Measurements from ENCODE around the gene SNRPD1. TPM values are rescaled to one million over a fixed set of nuclear protein-coding genes. Genes with fewer than 3 reads are reported as not detected.

SNRPD1 gene
- total RNA-seq, 4 donors from 2014 or later, result 4.7 to 16.9 (median 14.1) TPM

- Histone ChIP-seq H3K27me3 (no peaks in the 10 kb centered on the region), H3K4me3 (no peak overlapping the region), H3K36me3 (peaks cover 0 to 22% of the 10 kb centered on the region in 2 donors), H3K27ac (no peak overlapping the region), H3K4me1 (no peaks in the 10 kb centered on the region), H3K9me3 (no peaks in the 10 kb centered on the region)
- DNase-seq, result no peak
- TF ChIP-seq POLR2A (IDR thresholded peaks at IDR 0.05) (no peak), CTCF (IDR thresholded peaks at IDR 0.05 in 4 of 5, conservative IDR thresholded peaks at IDR 0.05 in 1 of 5) (no peak)
- no peak for ATAC-seq
- in situ Hi-C loops (cut with MboI; ENCODE audit: low sequenced_read_pairs in 4 of 4), result no loop called here
- intact Hi-C loops (cut with DNase I; ENCODE audit: low total_unique reads), result no loop called here
Measured at GRCh38 chr18:21656402-21656801, 44.3 kb downstream of the SNRPD1 start.

- Histone ChIP-seq H3K36me3 (peaks cover 0 to 22% of the 10 kb centered on the region in 2 donors), H3K4me1 (no peaks in the 10 kb centered on the region), H3K27me3 (no peaks in the 10 kb centered on the region), H3K27ac (no peak overlapping the region), H3K9me3 (no peaks in the 10 kb centered on the region), H3K4me3 (no peak overlapping the region)
- no peak for ATAC-seq
- TF ChIP-seq POLR2A (IDR thresholded peaks at IDR 0.05) (no peak), CTCF (IDR thresholded peaks at IDR 0.05 in 4 of 5, conservative IDR thresholded peaks at IDR 0.05 in 1 of 5) (no peak)
- intact Hi-C loops (cut with DNase I; ENCODE audit: low total_unique reads) (no loop called here), in situ Hi-C loops (cut with MboI; ENCODE audit: low sequenced_read_pairs in 4 of 4) (no loop called here)
- DNase-seq, result no peak
Measured at GRCh38 chr18:21660078-21660477, 48.0 kb downstream of the SNRPD1 start.

- no peak for DNase-seq
Measured at GRCh38 chr18:21662581-21662980, 50.5 kb downstream of the SNRPD1 start.

GRCh38 chr18:21663578-21663977, 51.5 kb downstream of the SNRPD1 start:
- H3K4me1 ChIP-seq, result no peaks in the 10 kb centered on the region
- H3K27ac ChIP-seq, result no peak overlapping the region
- DNase-seq (peak in 1 of 2 donors; percentile 29), ATAC-seq (no peak)
- TF ChIP-seq POLR2A (IDR thresholded peaks at IDR 0.05) (no peak), CTCF (IDR thresholded peaks at IDR 0.05 in 4 of 5, conservative IDR thresholded peaks at IDR 0.05 in 1 of 5) (no peak)
- no peak overlapping the region for H3K4me3 ChIP-seq
- no peaks in the 10 kb centered on the region for H3K36me3 ChIP-seq
- H3K9me3 ChIP-seq, result no peaks in the 10 kb centered on the region
- in situ Hi-C loops (cut with MboI; ENCODE audit: low sequenced_read_pairs in 4 of 4), result no loop called here
- intact Hi-C loops (cut with DNase I; ENCODE audit: low total_unique reads), result no loop called here
- H3K27me3 ChIP-seq, result no peaks in the 10 kb centered on the region

More at GRCh38 chr18:21662581-21662980, 50.5 kb downstream of the SNRPD1 start:
- no peak overlapping the region for H3K27ac ChIP-seq
- in situ Hi-C loops (cut with MboI; ENCODE audit: low sequenced_read_pairs in 4 of 4) (no loop called here), intact Hi-C loops (cut with DNase I; ENCODE audit: low total_unique reads) (no loop called here)
- no peaks in the 10 kb centered on the region for H3K9me3 ChIP-seq
- H3K36me3 ChIP-seq, result peaks cover 0 to 9% of the 10 kb centered on the region in 2 donors
- TF ChIP-seq CTCF (IDR thresholded peaks at IDR 0.05 in 4 of 5, conservative IDR thresholded peaks at IDR 0.05 in 1 of 5) (no peak), POLR2A (IDR thresholded peaks at IDR 0.05) (no peak)
- no peaks in the 10 kb centered on the region for H3K27me3 ChIP-seq
- H3K4me1 ChIP-seq, result no peaks in the 10 kb centered on the region
- H3K4me3 ChIP-seq, result no peak overlapping the region
- no peak for ATAC-seq

GRCh38 chr18:21664069-21664468, 52.0 kb downstream of the SNRPD1 start:
- no peaks in the 10 kb centered on the region for H3K9me3 ChIP-seq
- DNase-seq, result no peak
- no peak for ATAC-seq
- H3K27ac ChIP-seq, result no peak overlapping the region
- TF ChIP-seq POLR2A (IDR thresholded peaks at IDR 0.05) (no peak), CTCF (IDR thresholded peaks at IDR 0.05 in 4 of 5, conservative IDR thresholded peaks at IDR 0.05 in 1 of 5) (no peak)
- H3K4me1 ChIP-seq, result no peaks in the 10 kb centered on the region
- H3K36me3 ChIP-seq, result no peaks in the 10 kb centered on the region
- intact Hi-C loops (cut with DNase I; ENCODE audit: low total_unique reads), result no loop called here
- no peaks in the 10 kb centered on the region for H3K27me3 ChIP-seq
- in situ Hi-C loops (cut with MboI; ENCODE audit: low sequenced_read_pairs in 4 of 4), result no loop called here
- no peak overlapping the region for H3K4me3 ChIP-seq
